Thyroid gland (tissue), 4 donors: ENCODE measurements around the gene CAMKMT. TPM values are rescaled to one million over a fixed set of nuclear protein-coding genes. Genes with fewer than 3 reads are reported as not detected.

ENCODE experiments used
- DNase-seq, 2 donors: peaks; one replicate each; pipeline ENCODE4 v3.0.0-alpha.2; 2019
- H3K27ac ChIP-seq, 3 donors: fragments of 200-600 bp; sonication (generic); 1 replicate in 2 of 3; 2 replicates in 1 of 3; pipeline ENCODE4 v1.5.1; 2016 to 2019; ENCODE audit warnings: mild to moderate bottlenecking in 1 of 3, moderate library complexity in 1 of 3
- H3K27me3 ChIP-seq: fragments of 200-600 bp; sonication (generic); one replicate; pipeline ENCODE4 v1.5.1; 2019
- H3K36me3 ChIP-seq, 2 donors: fragments of 200-600 bp; sonication (generic); one replicate each; pipeline ENCODE4 v1.5.1; 2016 to 2019
- H3K4me1 ChIP-seq, 2 donors: fragments of 200-600 bp; sonication (generic); one replicate each; pipeline ENCODE4 v1.5.1; 2017 to 2019
- H3K4me3 ChIP-seq, 3 donors: fragments of 200-600 bp; sonication (generic); replicated peaks in 1 of 3; 1 replicate in 2 of 3; 2 replicates in 1 of 3; pipeline ENCODE4 v1.5.1; 2016; ENCODE audit warnings: mild to moderate bottlenecking in 1 of 3
- H3K9me3 ChIP-seq: fragments of 200-600 bp; sonication (generic); one replicate; pipeline ENCODE4 v1.5.1; 2017
- POLR2A ChIP-seq, 2 donors: fragments of 450-650 bp; IDR thresholded peaks; one replicate each; pipeline ENCODE4 v1.6.1; 2017; ENCODE audit warnings: antibody characterized with exemption in 2 of 2, mild to moderate bottlenecking in 2 of 2, moderate library complexity in 1 of 2
- WGBS, 2 donors: methylation state at CpG; one replicate each; pipeline ENCODE4 v1.1.5; 2017; 5-methylcytosine and 5-hydroxymethylcytosine counted together
- intact Hi-C: fragments of 100-400 bp; cut with DNase I; formaldehyde crosslinking; loops from one replicate; pipeline ENCODE4 v1.15.1; 2023
- total RNA-seq, 4 donors: library from RNA; depleted of rRNA; stranded (reverse); fragments of >200 nt; gene quantifications; one replicate each; pipeline ENCODE4 v1.2.3, GENCODE V29; 2016
- TF ChIP-seq, protein P1 (sequence below), 6 experiments: fragments of 200-600 bp in 3 of 6; fragments of 450-650 bp in 3 of 6; sonication (generic) in 3 of 6; IDR thresholded peaks; one replicate each; pipeline ENCODE4 v1.5.1; 2016 to 2019; ENCODE audit warnings: antibody characterized with exemption in 6 of 6, mild to moderate bottlenecking in 2 of 6, inconsistent platforms in 1 of 6, moderate library complexity in 1 of 6

CAMKMT gene
- total RNA-seq, 4 donors from 2014 or later, result 13.5 to 23.7 (median 17.2) TPM

DNA sequence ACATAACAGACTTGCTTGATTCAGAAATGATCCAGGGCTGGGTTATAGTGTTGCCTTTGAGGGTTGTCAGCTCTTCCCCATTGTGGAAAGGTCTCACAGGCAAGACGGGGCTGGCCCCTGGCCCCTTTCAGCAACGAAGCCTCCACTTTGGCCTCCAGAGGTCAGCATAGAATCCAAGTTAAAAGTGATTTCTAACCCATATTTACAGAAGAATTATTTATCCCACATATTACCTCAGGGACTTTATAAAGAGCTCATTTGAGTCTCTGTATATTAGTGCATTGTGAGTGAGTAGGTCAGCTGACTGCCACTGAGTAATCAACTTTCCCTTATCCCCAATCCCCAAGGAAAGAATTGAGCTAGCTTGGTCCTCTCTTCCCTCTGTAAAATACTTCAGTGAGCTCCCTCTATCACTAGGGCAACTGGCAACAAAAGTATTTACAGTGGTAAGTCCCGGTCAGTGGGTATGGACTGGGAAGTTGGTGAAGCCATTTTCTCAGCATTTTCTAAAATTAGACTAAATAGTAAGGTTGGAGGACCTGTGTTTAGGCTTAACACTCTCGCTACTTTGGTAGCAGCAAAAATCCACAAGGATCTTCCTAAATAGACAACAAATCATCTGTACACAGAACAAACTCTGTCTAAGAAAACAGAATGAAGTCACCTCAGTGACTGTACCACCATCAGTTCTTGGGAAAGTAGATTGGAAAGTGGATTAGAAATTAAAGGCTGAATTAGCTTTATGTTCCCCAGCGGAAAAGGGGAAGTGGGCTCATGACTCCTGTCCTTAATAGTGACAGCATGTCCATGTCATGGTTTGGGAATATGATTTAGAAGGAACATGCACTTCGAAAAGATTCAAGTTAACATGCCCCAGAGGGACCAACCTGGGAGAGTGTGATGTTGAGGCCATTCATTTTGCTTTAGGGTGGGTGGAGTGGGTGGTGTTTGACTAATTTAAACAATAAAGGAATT, 408.8 kb downstream of the CAMKMT start:
- no peaks in the 10 kb centered on the region for H3K9me3 ChIP-seq
- H3K4me1 ChIP-seq, result no peaks in the 10 kb centered on the region
- no peak overlapping the region for H3K27ac ChIP-seq
- DNase-seq, result no peak
- TF ChIP-seq POLR2A (IDR thresholded peaks at IDR 0.05), result no peak
- TF ChIP-seq, protein P1, sequence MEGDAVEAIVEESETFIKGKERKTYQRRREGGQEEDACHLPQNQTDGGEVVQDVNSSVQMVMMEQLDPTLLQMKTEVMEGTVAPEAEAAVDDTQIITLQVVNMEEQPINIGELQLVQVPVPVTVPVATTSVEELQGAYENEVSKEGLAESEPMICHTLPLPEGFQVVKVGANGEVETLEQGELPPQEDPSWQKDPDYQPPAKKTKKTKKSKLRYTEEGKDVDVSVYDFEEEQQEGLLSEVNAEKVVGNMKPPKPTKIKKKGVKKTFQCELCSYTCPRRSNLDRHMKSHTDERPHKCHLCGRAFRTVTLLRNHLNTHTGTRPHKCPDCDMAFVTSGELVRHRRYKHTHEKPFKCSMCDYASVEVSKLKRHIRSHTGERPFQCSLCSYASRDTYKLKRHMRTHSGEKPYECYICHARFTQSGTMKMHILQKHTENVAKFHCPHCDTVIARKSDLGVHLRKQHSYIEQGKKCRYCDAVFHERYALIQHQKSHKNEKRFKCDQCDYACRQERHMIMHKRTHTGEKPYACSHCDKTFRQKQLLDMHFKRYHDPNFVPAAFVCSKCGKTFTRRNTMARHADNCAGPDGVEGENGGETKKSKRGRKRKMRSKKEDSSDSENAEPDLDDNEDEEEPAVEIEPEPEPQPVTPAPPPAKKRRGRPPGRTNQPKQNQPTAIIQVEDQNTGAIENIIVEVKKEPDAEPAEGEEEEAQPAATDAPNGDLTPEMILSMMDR (IDR thresholded peaks at IDR 0.05), result no peak
- 85 to 87% methylated on average over 6 of the region's 6 CpGs for WGBS, 2 donors
- no peaks in the 10 kb centered on the region for H3K27me3 ChIP-seq
- H3K4me3 ChIP-seq, result no peak overlapping the region
- intact Hi-C loops, result no loop called here
- H3K36me3 ChIP-seq, result no peaks in the 10 kb centered on the region

DNA sequence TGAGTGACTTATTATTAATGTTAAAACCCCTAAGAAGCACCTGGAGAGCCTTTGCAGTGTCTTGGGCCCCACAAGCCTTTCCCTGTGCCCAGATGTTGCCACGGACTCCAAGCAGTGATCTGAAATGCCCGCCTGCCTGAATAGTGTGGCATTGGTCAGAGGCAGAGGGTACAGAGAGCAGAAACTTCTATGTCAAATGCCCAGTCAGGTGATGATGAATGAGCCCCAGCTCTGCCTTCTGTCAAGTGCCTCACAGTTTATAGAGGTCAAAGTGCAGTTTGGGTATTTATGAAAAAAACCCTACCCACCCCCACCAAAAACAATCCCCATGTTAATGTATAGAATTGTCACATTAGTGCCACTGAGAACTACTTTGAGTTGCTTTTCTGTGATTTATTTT, 409.8 kb downstream of the CAMKMT start:
- Histone ChIP-seq H3K4me3 (no peak overlapping the region), H3K36me3 (no peaks in the 10 kb centered on the region), H3K4me1 (no peaks in the 10 kb centered on the region), H3K9me3 (no peaks in the 10 kb centered on the region), H3K27ac (no peak overlapping the region), H3K27me3 (no peaks in the 10 kb centered on the region)
- no peak for DNase-seq
- WGBS, 2 donors, result 97 to 100% methylated on average over 2 of the region's 2 CpGs
- TF ChIP-seq, protein P1 (IDR thresholded peaks at IDR 0.05), result no peak
- TF ChIP-seq POLR2A (IDR thresholded peaks at IDR 0.05), result no peak
- intact Hi-C loops, result no loop called here

- DNase-seq, result no peak
- Histone ChIP-seq H3K27me3 (no peaks in the 10 kb centered on the region), H3K27ac (no peak overlapping the region), H3K9me3 (no peaks in the 10 kb centered on the region), H3K4me1 (peaks cover 2 to 4% of the 10 kb centered on the region in 2 donors), H3K4me3 (no peak overlapping the region), H3K36me3 (no peaks in the 10 kb centered on the region)
- no peak for TF ChIP-seq POLR2A (IDR thresholded peaks at IDR 0.05)
- TF ChIP-seq, protein P1 (IDR thresholded peaks at IDR 0.05), result no peak
- WGBS, 2 donors, result 92 to 93% methylated on average over 9 of the region's 9 CpGs
- intact Hi-C loops, result no loop called here
These were observed 410.4 kb downstream of the CAMKMT start for GRCh38 chr2:44772131-44772530.

DNA sequence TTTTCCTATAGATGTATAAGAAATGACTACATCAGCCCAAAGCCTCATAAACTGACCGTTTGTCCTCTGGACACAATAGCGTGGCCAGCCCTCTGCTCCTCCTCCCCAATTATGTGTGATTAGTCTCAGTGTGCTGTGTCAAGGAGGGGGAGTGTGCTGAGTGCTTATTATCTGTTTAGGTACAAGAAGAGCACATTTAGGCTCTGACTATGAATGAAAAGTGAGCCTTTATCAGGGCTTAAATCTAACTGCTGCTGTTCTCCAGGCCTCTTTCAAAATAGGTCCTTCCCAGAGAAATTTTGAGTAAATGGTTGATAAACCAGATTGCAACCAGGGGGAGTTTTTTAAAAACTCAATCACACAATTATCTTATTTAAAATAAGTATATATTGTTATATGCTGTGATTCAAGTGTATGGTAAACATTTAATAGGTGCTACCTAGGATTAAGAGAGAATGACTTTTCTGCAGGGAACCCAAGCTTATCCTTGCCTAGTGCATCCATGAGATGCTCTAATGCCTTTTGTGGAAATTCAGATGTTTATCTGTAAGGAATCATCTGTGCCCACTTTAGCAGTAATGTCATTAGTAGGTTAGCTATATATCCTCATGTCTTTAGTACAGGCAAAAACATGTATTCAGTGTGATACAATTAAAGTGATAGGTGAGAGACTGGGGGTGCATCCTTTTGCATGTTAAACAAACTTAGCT, 411.1 kb downstream of the CAMKMT start:
- no peak for TF ChIP-seq POLR2A (IDR thresholded peaks at IDR 0.05)
- TF ChIP-seq, protein P1 (IDR thresholded peaks at IDR 0.05), result no peak
- WGBS, 2 donors, result 71 to 86% methylated on average over 2 of the region's 2 CpGs
- Histone ChIP-seq H3K4me1 (peaks cover 5 to 9% of the 10 kb centered on the region in 2 donors), H3K27me3 (no peaks in the 10 kb centered on the region), H3K9me3 (no peaks in the 10 kb centered on the region), H3K27ac (no peak overlapping the region), H3K36me3 (no peaks in the 10 kb centered on the region), H3K4me3 (no peak overlapping the region)
- intact Hi-C loops, result no loop called here
- DNase-seq, result no peak
